C4-2B (cell line): ENCODE data around the gene LTB4R2.
A peak's percentile ranks its signal among the peaks of the same experiment; 100 is the strongest.

ENCODE experiments used
- H3K27ac ChIP-seq: fragments of 450-650 bp; 2 replicates; pipeline ENCODE4 v1.5.1; 2017
- ZFX ChIP-seq: fragments of 450-650 bp; IDR thresholded peaks from 2 replicates; pipeline ENCODE4 v1.6.1; 2017
- TF ChIP-seq, protein P1 (sequence below): fragments of 450-650 bp; conservative IDR thresholded peaks from 2 replicates; pipeline ENCODE4 v1.5.1; 2017; ENCODE audit warnings: mild to moderate bottlenecking

Gene LTB4R2

DNA sequence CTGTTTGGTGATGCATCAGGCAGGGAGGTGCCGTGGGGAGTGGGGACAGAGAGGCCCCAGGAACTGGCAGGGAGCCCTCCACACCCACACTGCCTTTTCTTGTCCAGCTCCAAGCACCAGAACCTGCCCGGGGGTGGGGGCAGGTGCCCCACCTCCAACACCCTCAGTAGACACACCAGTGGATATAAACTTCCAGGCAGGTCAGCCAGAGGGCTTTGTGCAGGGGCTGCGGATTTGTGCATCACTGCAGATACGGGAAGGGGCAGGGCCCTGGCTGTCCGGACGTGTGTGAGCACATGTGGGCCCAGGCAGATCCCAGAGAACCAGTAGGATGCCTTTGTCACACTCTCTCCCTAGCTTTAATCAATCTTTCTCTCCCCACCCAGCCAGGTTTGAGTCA, 45.6 kb upstream of the LTB4R2 start:
- TF ChIP-seq, protein P1, sequence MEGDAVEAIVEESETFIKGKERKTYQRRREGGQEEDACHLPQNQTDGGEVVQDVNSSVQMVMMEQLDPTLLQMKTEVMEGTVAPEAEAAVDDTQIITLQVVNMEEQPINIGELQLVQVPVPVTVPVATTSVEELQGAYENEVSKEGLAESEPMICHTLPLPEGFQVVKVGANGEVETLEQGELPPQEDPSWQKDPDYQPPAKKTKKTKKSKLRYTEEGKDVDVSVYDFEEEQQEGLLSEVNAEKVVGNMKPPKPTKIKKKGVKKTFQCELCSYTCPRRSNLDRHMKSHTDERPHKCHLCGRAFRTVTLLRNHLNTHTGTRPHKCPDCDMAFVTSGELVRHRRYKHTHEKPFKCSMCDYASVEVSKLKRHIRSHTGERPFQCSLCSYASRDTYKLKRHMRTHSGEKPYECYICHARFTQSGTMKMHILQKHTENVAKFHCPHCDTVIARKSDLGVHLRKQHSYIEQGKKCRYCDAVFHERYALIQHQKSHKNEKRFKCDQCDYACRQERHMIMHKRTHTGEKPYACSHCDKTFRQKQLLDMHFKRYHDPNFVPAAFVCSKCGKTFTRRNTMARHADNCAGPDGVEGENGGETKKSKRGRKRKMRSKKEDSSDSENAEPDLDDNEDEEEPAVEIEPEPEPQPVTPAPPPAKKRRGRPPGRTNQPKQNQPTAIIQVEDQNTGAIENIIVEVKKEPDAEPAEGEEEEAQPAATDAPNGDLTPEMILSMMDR = no peak
- TF ChIP-seq ZFX = no peak
- peak overlapping the region; percentile 14; the same call in 1 of the 2 replicates for H3K27ac ChIP-seq

DNA sequence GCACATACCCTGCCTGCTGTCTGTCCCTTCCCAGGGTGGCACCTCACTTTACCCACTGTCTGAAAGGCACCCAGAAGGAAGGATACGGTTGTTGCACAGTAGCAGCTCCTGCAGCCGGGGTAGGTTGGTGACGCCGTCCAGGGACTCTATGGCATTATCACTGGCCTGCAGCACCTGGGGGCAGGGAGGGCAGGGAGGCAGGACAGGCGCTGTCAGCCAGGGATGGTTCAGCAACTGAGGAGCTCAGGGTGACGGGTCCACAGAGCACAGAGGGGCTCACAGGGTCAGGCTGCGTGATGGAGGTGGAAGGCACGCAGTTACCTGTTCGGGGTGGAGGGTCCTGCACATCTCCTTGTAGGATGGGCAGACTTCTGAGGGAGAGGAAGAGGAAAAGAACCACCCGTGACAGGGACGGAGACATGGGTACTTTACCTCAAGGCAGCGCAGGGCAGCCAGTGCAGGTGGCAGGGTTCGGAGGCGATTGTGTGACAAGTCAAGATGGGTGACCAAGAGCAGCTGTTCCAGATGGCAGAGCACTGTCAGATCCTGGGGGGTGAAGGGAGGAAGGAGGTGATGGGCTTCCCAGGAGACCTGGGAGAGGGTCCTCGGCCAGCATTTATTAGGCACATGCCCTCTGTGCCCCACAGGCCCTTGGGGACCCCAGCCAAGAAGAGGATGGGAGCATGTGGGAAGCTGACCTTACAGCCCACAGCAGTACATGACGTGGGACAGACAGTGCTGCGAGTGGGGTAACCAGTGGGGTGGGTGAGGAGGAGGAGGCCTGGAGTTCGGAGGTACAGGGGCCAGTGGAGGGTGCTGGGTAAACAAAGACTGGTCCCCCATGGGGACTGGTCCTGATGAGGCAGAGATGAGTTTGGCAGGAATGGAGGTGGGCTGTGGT, 43.3 kb upstream of the LTB4R2 start:
- H3K27ac ChIP-seq = no peak overlapping the region
- TF ChIP-seq, protein P1 = no peak
- TF ChIP-seq ZFX = no peak

DNA sequence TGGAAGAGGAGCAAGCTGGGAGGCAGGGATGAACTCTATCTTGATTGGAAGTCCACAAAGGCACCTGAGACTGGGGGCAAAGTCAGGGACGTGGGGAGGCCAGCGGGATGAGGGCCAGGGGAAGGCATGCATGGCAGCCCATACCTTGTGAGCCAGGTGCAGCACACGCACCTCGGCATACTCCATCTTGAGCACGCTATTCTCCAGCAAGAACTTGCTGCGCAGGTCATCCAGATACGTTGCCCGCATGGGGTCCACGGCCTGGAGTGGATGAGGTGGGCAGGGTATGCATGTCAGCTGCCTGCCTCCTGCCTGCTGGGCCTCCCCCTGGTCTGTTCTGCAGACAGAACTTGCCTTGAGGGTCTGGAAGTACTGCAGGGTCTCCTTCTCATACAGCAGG, 42.4 kb upstream of the LTB4R2 start:
- H3K27ac ChIP-seq = no peak overlapping the region
- TF ChIP-seq, protein P1 = no peak
- TF ChIP-seq ZFX = no peak

DNA sequence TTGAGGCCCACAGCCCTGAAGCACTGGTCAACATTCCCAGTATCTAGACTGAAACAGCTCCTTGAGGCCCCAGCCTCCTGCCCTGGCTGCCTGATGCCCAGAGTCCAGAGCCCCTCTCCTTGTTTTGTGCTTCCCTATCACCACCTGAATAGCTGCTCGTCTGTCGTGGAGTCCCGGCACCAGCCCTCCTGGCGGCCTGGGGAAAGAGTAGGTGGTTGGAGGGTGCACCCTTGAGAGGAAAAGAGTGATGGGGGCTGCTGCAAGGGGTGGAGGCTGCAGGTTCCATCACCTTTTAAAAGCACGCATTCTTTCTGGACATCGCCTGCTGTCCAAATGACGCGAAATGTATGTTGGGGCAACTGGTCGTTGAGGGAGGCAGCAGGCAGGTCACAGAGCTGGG, 41.7 kb upstream of the LTB4R2 start:
- H3K27ac ChIP-seq = no peak overlapping the region
- TF ChIP-seq, protein P1 = no peak
- TF ChIP-seq ZFX = no peak

DNA sequence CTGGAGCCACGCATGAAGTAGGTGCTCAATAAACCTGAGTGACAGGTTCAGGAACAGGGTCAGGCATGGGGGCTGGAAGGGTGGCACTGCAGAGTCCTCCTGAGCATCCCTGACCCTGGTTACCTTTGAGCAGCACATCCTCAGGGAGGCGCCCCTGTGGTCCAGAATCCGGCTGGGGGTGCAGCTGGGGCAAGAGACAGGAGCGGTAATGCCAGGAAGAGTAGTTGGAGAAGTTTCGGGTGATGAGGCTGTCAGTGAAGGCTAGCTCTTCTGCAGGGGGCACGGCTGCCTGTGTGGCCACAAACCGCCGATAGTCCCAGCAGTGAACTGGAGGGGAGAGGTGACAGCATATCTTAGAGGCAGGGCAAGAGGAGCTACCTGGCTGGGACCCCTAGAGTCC, 40.6 kb upstream of the LTB4R2 start:
- H3K27ac ChIP-seq = no peak overlapping the region
- TF ChIP-seq, protein P1 = no peak
- TF ChIP-seq ZFX = no peak

DNA sequence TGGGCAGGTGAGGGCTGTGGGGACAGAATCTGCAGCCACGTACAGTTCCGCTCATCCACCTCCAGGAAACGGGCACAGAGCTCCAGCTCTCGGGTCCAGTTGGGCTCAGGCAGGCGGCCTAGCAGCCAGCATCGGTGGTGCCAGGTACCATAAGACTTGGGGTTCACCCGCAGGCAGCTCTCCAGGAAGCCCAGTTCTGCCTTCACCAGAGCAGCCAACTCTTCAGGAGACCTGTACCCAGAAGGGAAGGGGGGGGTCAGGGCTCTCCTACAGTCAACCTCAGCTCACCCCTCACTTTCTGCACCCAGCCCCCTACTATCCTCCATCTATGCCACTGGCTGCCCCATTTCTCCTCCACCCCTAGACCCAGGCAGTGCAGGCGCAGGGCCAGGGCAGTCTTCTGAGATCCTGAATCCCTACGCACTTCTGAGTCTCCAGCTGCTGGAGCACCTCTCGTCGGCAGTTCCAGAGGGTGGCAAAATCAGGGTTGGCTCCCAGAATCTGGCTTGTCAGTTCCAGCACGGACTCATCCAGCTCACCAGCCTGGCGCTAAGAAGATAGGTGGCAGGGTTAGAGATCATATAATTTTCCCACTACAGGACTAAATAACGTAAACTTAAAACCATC, 39.9 kb upstream of the LTB4R2 start:
- no peak for TF ChIP-seq ZFX
- TF ChIP-seq, protein P1 = no peak
- H3K27ac ChIP-seq = no peak overlapping the region

DNA sequence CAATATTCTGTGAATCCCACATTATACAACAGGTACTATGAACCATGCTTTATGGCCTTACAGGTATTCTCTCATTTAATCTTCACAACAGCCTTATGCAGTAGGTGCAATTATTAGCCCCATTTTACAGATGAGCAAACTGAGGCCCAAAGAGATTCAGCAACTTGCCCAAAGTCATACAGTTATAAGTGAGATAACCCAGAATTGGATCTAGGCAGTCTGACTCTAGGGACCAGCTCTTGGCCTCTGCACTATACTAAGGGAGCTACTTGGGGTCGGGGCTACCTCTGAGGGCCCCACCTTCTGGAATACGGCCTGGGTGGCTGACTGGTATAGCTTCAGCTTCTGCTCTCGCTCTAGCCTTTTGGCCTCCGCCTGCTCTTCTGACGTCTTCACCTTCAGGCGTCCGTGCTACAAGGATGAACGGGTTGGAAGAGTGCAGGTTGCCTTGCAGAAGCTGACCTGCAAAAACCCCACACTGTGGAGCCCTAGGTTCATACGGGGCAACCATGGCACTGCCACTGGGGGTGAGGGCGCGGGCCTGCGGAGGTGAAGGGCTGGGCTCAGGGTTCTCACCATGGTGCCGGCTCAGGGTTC, 39.3 kb upstream of the LTB4R2 start:
- peak overlapping the region; percentile 98 for H3K27ac ChIP-seq
- TF ChIP-seq ZFX = no peak
- TF ChIP-seq, protein P1 = no peak
